Stimulated activated CD8-positive, alpha-beta memory T cell treated with anti-CD3 and anti-CD28 coated beads, Interleukin-15, amount 100 ng/mL, for 24 hours (primary cell): ENCODE data around the gene TMEM145.
"Not testable (repeated sequence)": the region's sequence is repeated elsewhere in the genome, so short reads cannot be mapped to it uniquely, and the experiment has no call there.

Experiments used
- DNase-seq: peaks from one replicate; pipeline ENCODE4 v3.0.0-alpha.2; 2020; ENCODE audit warnings: low read depth

TMEM145 gene

DNA sequence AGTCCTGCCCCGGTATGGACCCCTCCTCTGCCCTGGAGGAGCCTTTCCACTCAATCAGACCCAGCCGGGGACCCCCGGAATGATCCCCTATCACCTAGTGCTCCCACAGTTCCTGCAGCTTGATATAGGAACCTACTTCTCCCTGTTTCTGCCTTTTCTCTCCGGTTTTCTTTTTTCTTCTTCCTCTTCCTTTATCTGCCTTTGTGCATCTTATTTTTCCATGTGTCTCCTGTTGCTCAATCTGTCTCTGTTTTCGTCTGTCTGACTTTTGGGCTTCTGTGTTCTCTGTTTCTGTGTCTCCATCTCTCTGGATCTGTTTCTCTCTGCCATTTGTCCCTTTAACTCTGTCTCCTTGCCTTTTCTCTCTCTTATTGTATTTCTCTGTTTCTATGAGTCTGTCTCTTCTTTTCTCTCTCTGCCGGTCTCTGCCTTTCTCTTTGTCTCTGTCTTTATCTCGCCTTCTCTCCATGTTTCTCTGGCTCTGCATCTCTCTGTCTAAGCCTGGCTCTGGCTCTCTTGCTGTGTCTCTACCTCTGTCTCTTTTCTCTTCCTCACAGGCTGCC, 22.3 kb downstream of the TMEM145 start:
- no peak for DNase-seq

DNA sequence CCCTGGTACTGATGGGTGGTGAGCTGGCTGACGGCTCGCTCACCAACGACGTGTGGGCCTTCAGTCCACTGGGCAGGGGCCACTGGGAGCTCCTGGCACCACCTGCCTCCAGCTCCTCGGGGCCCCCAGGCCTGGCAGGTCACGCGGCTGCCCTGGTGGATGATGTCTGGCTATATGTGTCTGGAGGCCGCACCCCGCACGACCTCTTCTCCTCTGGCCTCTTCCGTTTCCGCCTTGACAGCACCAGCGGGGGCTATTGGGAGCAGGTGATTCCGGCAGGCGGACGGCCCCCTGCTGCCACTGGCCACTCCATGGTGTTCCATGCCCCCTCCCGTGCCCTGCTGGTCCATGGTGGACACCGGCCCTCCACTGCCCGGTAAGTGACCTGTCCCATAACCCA, 22.9 kb downstream of the TMEM145 start:
- DNase-seq = no peak

DNA sequence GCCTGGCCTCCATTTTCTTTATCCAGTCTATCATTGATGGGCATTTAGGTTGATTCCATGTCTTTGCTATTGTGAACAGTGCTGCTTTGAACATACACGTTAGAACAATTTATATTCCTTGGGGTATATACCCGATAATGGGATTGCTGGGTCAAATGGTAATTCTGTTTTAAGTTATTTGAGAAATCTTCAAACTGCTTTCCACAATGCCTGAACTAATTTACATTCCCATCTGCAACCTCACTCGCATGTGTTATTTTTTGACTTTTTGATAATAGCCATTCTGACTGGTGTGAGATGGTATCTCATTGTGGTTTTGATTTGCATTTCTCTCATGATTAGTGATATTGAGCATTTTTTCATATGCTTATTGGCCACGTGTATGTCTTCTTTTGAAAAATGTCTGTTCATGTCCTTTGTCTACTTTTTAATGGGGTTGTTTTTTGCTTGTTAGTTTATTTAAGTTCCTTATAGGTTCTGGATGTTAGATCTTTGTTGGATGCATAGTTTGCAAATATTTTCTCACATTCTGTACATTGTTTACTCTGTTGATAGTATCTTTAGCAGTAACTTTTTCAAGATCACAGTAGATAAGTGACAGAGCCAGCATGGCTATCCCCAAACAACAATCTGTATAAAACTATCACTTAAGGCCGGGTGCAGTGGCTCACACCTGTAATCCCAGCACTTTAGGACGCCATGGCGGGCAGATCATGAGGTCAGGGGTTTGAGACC, 26.2 kb downstream of the TMEM145 start:
- DNase-seq = not testable (repeated sequence)

DNA sequence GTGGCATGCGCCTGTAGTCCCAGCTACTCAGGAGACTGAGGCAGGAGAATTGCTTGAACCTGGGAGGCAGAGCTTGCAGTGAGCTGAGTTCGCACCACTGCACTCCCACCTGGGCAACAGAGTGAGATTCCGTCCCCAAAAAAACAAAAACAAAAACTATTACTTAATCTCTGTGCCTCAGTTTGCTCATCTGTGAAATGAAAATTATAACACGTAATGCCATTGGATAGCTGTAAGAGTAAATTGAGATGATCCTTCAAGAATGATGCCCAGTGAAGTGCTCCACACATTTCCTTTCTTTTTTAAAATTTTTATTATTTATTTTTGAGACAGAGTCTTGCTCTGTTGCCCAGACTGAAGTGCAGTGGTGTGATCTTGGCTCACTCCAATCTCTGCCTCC, 26.8 kb downstream of the TMEM145 start:
- not testable (repeated sequence) for DNase-seq

DNA sequence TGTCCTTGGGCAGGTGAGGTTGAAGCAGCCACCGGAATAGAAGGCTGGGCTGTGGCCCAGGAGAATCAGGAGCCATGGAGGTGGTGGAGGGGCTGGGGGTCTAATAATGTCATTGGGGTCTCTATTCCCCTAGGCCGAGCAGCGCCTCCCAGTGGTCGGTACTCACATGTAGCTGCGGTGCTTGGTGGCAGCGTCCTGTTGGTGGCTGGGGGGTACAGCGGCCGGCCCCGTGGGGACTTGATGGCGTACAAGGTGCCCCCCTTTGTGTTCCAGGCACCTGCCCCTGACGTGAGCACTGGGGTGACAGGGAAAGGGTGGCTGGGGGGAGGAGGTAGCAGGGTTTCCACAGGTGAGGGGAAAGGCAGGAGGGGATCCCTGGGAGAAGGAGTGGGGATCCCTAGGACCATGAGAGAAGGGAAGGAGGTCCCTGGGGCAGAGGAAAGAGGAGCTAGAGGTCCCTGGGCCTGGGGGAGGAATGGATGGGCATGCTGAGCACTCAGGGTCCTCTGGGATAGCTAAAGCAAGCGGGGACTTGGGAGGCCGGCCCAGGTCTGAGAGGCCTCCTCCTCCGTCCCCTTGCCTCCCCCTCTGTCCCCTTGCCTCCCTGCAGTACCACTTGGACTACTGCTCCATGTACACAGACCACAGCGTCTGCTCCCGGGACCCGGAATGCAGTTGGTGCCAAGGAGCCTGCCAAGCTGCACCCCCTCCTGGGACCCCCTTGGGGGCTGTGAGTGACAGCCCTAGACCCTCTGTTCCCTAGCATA, 30.4 kb downstream of the TMEM145 start:
- DNase-seq = no peak

DNA sequence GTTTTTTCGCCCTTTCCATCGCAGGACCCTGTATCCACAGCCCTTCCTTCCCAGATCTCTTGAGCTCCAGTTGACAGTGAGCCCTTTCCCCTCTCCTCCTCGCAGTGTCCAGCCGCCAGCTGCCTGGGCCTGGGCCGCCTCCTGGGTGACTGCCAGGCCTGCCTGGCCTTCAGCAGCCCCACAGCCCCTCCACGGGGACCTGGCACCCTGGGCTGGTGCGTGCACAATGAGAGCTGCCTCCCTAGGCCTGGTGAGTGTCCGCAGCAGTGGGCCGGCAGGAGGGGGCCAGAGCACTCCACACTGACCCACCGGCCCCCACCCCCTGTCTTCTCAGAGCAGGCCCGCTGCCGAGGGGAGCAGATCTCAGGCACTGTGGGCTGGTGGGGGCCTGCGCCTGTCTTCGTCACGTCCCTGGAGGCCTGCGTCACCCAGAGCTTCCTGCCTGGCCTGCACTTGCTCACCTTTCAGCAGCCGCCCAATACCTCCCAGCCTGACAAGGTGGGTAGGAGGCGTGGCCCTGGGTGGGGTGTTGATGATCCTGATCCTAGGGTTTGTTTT, 31.3 kb downstream of the TMEM145 start:
- no peak for DNase-seq

DNA sequence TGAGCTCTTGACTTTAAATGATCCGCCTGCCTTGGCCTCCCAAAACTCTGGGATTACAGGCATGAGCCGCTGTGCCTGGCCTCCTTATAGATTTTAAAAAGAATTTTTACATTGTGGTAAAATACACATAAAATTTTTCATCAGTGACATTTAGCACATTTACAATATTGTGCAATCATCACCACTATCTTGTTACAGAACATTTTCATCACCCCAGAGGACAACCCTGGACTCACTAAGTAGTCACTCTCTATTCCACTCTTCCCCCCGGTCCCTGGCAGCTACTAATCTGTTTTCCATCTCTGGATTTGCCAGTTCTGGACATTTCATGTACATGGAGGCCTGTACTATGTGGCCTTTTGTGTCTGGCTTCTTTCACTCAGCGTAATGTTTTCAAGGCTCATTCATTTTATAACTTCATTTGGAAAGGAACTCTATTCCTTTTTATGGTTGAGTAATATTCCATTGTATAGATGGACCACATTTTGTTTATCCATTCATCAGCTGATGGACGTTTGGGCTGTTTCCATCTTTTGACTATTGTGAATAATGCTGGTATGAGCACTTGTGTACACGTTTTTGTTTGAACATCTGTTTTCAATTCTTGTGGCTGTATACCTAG, 32.2 kb downstream of the TMEM145 start:
- DNase-seq = no peak

DNA sequence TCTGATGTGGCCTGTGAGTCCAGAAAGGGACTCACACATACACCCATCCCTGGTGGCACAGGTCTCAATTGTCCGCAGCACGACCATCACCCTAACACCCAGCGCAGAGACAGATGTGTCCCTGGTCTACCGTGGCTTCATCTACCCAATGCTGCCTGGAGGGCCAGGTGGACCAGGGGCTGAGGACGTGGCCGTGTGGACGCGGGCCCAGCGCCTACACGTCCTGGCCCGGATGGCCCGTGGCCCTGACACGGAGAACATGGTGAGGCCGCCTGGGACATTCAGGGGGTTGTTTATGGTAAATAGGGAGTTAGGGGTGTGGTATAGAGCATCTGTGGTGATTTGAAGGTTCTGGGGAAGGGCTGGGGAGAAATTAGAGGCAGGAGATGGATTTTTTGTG, 35.1 kb downstream of the TMEM145 start:
- no peak for DNase-seq

DNA sequence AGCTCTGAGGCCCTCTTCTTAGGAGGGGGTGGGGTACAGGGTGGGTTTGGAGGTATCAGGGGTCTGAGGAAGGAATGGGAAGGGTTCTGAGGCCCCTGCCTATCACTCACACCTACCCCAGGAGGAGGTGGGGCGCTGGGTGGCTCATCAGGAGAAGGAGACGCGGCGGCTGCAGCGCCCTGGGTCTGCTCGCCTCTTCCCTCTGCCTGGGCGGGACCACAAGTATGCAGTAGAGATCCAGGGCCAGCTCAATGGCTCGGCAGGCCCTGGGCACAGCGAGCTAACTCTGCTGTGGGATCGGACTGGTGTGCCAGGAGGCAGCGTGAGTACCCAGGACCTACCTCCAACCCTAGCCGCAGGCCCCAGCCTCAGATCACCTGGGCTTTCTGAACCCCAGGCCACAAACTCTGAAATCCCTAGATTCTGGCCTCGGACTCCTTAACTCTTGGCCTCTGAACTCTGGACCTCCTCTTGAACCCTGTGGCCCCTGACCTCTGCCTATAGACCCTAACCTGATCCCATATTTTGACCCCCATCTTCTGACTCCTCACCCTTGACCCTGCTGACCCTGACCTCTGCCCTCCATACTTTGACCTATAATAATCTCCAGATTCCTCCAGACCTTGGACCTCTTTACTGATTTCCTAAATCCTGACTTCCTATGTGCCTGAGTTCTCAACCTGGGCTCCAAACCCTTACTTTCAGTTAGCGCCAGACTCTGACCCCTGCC, 36.4 kb downstream of the TMEM145 start:
- DNase-seq = no peak

DNA sequence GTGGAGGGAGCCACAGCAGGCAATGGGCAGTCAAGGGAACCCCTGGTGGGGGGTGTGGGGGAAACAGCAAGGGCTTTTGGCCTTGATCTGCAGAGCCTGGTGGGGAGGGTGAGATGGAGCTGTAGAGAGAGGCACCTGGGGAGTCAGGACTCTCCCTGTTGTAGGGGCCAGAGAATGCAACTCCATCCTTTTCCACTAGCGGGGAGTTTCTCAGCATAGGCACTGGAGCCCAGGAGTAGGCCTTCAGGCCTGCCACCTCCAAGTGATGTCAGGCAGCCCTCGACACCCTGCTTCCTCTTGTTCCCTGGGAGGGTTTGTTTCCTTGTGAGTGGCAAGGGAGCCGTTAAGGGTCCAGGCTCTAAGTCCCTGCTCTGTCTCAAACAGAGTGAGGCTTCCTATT, 37.3 kb downstream of the TMEM145 start:
- DNase-seq = no peak

DNA sequence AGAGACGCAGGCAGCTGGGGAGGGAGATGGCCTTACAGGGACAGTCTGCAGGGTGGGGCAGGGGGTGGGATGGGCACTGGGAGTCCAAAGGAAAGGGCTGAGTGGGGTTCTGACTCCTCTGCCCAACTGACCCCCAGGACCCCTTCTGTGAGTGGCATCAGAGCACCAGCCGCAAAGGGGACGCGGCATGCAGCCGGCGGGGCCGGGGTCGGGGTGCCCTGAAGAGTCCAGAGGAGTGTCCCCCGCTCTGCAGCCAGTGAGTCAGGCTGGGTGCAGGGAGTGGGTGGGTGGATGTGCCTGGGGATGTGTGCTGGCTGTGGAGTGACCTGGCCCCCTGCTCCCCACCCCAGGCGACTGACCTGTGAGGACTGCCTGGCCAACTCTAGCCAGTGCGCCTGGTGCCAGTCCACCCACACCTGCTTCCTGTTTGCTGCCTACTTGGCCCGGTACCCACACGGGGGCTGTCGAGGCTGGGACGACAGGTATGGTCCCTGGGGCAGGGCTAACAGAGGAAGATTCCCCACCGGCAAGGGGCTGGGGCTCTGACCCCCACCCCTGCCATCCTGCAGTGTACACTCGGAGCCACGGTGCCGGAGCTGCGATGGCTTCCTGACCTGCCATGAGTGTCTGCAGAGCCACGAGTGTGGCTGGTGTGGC, 38.1 kb downstream of the TMEM145 start:
- no peak for DNase-seq

DNA sequence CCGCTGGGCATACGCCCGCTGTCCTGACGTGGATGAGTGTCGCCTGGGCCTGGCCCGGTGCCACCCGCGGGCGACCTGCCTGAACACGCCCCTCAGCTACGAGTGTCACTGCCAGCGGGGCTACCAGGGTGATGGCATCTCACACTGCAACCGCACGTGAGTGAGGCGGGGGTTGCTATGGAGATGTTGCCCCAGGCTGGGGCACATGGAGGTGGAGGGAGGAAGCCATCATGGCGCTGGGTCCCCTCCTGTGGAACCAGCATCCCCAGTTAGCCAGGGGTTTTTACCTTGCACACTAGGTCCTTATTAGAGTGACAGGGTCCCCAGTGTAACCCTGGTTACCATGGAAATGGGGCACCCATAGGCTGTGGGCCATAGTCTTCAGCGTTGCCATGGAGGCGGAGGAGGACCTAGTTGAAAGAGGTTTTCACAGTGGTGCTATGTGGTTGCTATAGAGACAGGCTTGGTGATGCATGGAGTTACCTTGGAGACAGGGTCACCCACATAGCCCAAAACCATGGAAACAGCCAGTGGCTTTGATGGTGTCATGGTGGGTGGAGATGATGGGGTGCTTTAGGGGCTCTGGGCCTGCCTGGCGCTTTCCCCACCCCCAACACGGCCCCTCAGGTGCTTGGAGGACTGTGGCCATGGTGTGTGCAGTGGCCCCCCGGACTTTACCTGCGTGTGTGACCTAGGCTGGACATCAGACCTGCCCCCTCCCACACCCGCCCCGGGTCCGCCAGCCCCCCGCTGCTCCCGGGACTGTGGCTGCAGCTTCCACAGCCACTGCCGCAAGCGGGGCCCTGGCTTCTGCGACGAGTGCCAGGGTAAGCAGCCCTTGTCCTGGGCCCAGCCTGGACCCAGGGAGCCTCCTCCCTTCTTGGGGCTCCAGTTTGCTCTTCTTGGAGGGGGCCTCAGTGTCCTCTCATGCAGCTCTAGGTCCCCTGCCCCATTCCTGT, 39.5 kb downstream of the TMEM145 start:
- DNase-seq = no peak

DNA sequence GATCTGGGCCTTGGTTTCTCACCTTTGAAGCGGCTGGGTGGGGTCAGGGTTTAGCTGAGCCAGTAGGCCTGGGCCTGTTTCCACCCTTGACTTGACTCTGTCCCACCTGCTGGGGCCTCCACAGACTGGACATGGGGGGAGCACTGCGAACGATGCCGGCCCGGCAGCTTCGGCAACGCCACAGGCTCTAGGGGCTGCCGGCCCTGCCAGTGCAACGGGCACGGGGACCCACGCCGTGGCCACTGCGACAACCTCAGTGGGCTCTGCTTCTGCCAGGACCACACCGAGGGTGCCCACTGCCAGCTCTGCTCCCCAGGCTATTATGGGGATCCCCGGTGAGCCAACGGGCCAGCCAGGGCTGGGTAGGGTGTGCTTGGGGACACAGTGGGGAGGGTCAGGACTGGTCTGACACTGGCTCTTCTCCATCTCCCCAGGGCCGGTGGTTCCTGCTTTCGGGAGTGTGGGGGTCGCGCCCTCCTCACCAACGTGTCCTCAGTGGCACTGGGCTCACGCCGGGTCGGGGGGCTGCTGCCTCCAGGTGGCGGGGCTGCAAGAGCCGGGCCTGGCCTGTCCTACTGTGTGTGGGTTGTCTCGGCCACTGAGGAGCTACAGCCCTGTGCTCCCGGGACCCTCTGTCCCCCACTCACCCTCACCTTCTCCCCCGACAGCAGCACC, 40.4 kb downstream of the TMEM145 start:
- no peak for DNase-seq

DNA sequence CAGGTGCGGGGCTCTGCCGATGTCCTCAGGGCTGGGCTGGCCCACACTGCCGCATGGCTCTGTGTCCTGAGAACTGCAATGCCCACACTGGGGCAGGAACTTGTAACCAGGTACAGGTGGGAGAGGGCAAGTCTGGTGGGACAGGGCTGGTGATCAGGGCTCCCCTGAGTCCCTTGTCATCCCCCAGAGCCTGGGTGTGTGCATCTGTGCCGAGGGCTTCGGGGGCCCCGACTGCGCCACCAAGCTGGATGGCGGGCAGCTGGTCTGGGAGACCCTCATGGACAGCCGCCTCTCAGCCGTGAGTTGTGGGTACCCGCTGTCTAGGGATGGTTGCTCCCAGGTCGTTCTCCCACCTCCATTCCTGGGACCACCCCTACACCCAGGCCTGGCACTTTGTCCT, 42.8 kb downstream of the TMEM145 start:
- DNase-seq = no peak

DNA sequence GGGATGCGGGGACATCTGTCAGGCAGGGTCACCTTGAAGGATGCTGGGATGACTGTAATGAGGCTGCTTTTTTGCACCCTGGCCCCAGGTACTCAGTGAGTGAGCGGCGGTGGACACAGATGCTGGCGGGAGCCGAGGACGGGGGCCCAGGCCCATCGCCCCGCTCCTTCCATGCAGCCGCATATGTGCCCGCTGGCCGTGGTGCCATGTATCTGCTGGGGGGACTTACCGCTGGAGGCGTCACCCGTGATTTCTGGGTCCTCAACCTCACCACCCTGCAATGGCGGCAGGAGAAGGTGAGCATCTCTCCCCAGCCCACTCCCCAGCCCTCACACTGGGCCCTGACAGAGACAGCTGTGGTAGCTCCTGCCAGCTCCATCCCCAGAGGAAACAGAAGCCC, 43.6 kb downstream of the TMEM145 start:
- no peak for DNase-seq

DNA sequence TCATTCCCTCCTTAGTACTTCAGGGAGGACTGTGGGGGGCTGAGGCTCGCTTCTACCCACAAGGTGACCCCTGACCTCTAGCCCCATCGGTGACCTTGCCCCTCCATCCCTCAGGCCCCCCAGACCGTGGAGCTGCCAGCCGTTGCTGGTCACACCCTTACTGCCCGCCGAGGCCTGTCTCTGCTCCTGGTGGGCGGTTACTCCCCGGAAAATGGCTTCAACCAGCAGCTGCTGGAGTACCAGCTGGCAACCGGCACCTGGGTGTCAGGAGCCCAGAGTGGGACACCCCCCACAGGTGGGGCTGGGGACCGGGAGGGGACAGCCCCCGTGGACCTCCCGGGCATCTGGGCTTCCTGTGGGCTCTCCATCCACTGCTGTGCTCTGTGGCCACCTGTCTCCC, 44.2 kb downstream of the TMEM145 start:
- DNase-seq = no peak

DNA sequence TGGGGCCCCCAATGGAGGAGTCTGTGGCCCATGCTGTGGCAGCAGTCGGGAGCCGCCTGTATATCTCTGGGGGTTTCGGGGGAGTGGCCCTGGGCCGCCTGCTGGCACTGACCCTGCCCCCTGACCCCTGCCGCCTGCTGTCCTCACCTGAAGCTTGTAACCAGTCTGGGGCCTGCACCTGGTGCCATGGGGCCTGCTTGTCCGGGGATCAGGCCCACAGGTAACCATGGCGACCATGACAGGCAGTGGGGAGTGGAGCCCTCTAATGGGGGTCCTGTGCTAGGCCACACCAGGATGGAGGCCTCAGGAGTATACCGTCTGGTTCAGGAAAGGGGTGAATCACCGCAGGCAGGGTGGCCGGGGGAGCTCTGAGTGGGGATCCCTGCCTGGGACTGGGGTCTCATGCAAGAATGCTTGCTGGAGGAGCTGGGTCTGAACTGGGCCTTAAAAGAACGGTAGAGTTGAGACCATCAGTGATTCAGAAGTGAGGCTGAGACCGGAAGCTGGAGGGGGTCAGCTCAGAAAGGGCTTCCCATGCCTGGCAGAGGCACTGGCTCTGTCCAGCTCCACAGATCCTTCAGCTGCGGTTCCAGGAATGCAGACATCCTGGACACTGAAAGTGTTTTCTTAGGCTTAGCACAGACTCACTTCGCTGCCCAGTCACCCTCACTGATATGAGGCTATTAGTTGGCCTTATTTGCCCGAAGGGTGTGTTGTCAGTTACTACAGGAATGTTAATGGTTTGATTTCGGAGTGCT, 47.9 kb downstream of the TMEM145 start:
- no peak for DNase-seq

DNA sequence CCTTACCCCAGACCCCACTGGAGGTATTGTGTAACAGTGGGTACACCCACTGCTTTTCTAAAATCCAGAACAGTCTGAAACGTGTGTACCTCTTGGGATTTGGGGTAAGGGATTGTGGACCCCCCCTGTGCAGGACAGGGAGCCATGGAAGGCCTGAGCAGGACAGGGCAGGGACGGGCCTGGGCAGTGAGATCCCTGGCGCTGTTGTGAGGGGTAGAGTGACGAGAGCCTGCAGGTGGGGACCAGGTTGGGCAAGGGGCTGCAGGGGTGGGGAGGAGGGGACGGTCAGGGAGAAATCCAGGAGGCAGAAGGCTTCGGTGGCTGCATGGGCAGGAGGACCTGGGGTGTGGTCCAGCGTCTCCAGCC, 48.4 kb downstream of the TMEM145 start:
- no peak for DNase-seq

DNA sequence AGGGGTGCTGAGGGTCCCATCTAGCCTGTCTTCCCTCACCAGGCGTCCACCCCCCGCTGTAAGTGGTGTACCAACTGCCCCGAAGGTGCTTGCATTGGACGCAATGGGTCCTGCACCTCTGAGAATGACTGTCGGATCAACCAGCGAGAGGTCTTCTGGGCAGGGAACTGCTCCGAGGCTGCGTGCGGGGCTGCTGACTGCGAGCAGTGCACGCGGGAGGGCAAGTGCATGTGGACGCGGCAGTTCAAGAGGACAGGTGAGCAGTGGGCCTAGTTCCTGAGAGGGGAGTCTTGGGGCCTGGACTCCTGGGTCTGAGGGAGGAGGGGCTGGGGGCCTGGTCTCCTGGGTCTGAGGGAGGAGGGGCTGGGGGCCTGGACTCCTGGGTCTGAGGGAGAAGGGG, 49.2 kb downstream of the TMEM145 start:
- DNase-seq = no peak
